Neuronal stem cell (in vitro differentiated cells): Measurements from ENCODE around the gene CPSF2.

Experiments
- DNase-seq: peaks from one replicate; pipeline ENCODE4 v3.0.0-alpha.2; 2013; ENCODE audit warnings: low spot score
- H2AFZ ChIP-seq: one replicate; pipeline ENCODE4 v1.6.1; 2013; ENCODE audit warnings: mild to moderate bottlenecking, low read length, inconsistent platforms
- H2AK5ac ChIP-seq: 2 replicates; pipeline ENCODE4 v1.6.1; 2013; ENCODE audit warnings: low read depth, mild to moderate bottlenecking, inconsistent platforms, low read length, moderate library complexity, mixed read lengths
- H2BK120ac ChIP-seq: 2 replicates; pipeline ENCODE4 v1.6.1; 2013; ENCODE audit warnings: low read depth, mild to moderate bottlenecking, inconsistent platforms, low read length, moderate library complexity, mixed read lengths
- H2BK12ac ChIP-seq: one replicate; pipeline ENCODE4 v1.6.1; 2013; ENCODE audit warnings: low read length, inconsistent platforms
- H2BK15ac ChIP-seq: 2 replicates; pipeline ENCODE4 v1.6.1; 2013; ENCODE audit warnings: mild to moderate bottlenecking, low read length, inconsistent platforms, mixed read lengths
- H2BK5ac ChIP-seq: one replicate; pipeline ENCODE4 v1.6.1; 2013; ENCODE audit warnings: inconsistent platforms, mild to moderate bottlenecking, low read length, moderate library complexity
- H3K14ac ChIP-seq: one replicate; pipeline ENCODE4 v1.6.1; 2013; ENCODE audit warnings: low read length, inconsistent platforms
- H3K18ac ChIP-seq: 2 replicates; pipeline ENCODE4 v1.6.1; 2013; ENCODE audit warnings: low read length, inconsistent platforms
- H3K23ac ChIP-seq: 2 replicates; pipeline ENCODE4 v1.6.1; 2013; ENCODE audit warnings: low read depth, mild to moderate bottlenecking, mixed read lengths, low read length, inconsistent platforms; ENCODE audit not compliant: poor library complexity
- H3K27ac ChIP-seq: replicated peaks from 3 replicates; pipeline ENCODE4 v1.5.1; 2013; ENCODE audit warnings: low read length, inconsistent platforms
- H3K27me3 ChIP-seq, 3 experiments: 2 replicates each; pipeline ENCODE4 v1.6.1; 2013; ENCODE audit warnings: low read length in 3 of 3, mild to moderate bottlenecking in 2 of 3, inconsistent platforms in 1 of 3, low read depth in 1 of 3, mixed read lengths in 1 of 3, moderate library complexity in 1 of 3; ENCODE audit not compliant: control insufficient read depth in 3 of 3, insufficient read depth in 3 of 3
- H3K36me3 ChIP-seq, 2 donors: replicated peaks in 1 of 2; 2 replicates each; pipeline ENCODE4 v1.6.1; 2013; ENCODE audit warnings: low read length in 2 of 2; ENCODE audit not compliant: control insufficient read depth in 2 of 2, insufficient read depth in 2 of 2
- H3K4ac ChIP-seq: 2 replicates; pipeline ENCODE4 v1.6.1; 2013; ENCODE audit warnings: inconsistent platforms, mild to moderate bottlenecking, low read length, moderate library complexity
- H3K4me1 ChIP-seq, 2 donors: 1 replicate in 1 of 2; 2 replicates in 1 of 2; pipeline ENCODE4 v1.6.1; 2013; ENCODE audit warnings: low read length in 2 of 2, low read depth in 1 of 2; ENCODE audit not compliant: control insufficient read depth in 2 of 2, insufficient read depth in 1 of 2
- H3K4me2 ChIP-seq: one replicate; pipeline ENCODE4 v1.6.1; 2013; ENCODE audit warnings: mild to moderate bottlenecking, low read length, inconsistent platforms; ENCODE audit not compliant: insufficient read depth, poor library complexity, severe bottlenecking
- H3K4me3 ChIP-seq, 2 donors: 2 replicates each; pipeline ENCODE4 v1.5.1; 2013; ENCODE audit warnings: low read length in 2 of 2, mild to moderate bottlenecking in 2 of 2, inconsistent platforms in 1 of 2, moderate library complexity in 1 of 2
- H3K79me1 ChIP-seq: one replicate; pipeline ENCODE4 v1.6.1; 2013; ENCODE audit warnings: low read depth, mild to moderate bottlenecking, inconsistent platforms, low read length, moderate library complexity
- H3K9ac ChIP-seq: one replicate; pipeline ENCODE4 v1.6.1; 2013; ENCODE audit warnings: mild to moderate bottlenecking, low read depth, low read length, inconsistent platforms; ENCODE audit not compliant: poor library complexity
- H3K9me3 ChIP-seq, 2 donors: replicated peaks in 1 of 2; 2 replicates each; pipeline versions ENCODE3 to v1.6.1; 2013; ENCODE audit warnings: low read length in 2 of 2, mild to moderate bottlenecking in 2 of 2, inconsistent platforms in 1 of 2, low read depth in 1 of 2, mixed read lengths in 1 of 2, moderate library complexity in 1 of 2; ENCODE audit not compliant: control insufficient read depth in 2 of 2, insufficient read depth in 1 of 2
- H4K8ac ChIP-seq: one replicate; pipeline ENCODE4 v1.6.1; 2013; ENCODE audit warnings: low read depth, mild to moderate bottlenecking, inconsistent platforms, low read length, moderate library complexity
- H4K91ac ChIP-seq: one replicate; pipeline ENCODE4 v1.6.1; 2013; ENCODE audit warnings: low read length, low read depth, mild to moderate bottlenecking, inconsistent platforms; ENCODE audit not compliant: poor library complexity
- WGBS, 2 donors: extraction: QIAGEN DNeasy Blood & Tissue Kit; methylation state at CpG; one replicate each; pipeline ENCODE4 v1.1.7; 2013; ENCODE audit warnings: missing lambda C conversion rate in 2 of 2, mixed read lengths in 1 of 2; ENCODE audit not compliant: insufficient read length in 2 of 2, insufficient replicate concordance in 1 of 2; ENCODE audit errors: extremely low coverage in 2 of 2; 5-methylcytosine and 5-hydroxymethylcytosine counted together

The CPSF2 gene

DNA sequence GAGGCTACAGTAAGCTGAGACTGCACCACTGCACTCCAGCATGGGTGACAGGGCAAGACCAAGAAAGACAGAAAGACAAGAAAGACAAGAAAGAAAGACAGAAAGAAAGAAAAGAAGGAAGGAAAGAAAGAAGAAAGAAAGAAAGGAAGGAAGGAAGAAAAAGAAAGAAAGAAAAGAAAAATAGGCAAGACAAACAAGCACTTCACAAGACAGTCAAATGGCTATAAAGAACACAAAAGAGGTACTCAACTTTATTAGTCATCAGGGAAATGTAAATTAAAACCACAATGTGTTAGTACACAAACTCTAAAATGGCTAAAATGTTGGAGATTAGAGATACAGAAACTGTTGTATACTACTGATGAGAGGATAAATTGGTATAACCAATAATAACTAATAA lies 22.0 kb upstream of the CPSF2 start:
- no peak overlapping the region for H2BK15ac ChIP-seq
- no peak overlapping the region for H2BK120ac ChIP-seq
- no peak overlapping the region for H2AFZ ChIP-seq
- H2AK5ac ChIP-seq, result no peak overlapping the region
- H4K91ac ChIP-seq, result no peak overlapping the region
- no peak overlapping the region for H3K4me3 ChIP-seq
- no peak overlapping the region for H2BK12ac ChIP-seq
- no peak overlapping the region for H4K8ac ChIP-seq
- no peak overlapping the region for H3K27ac ChIP-seq
- H3K4me2 ChIP-seq, result no peak overlapping the region
- H2BK5ac ChIP-seq, result no peak overlapping the region
- H3K18ac ChIP-seq, result no peak overlapping the region
- DNase-seq, result no peak
- no peaks in the 10 kb centered on the region for H3K27me3 ChIP-seq
- no peaks in the 10 kb centered on the region for H3K4me1 ChIP-seq
- H3K79me1 ChIP-seq, result peaks cover 8% of the 10 kb centered on the region
- no peak overlapping the region for H3K14ac ChIP-seq
- no peak overlapping the region for H3K23ac ChIP-seq
- H3K4ac ChIP-seq, result no peak overlapping the region
- H3K36me3 ChIP-seq, result peaks cover 0 to 19% of the 10 kb centered on the region in 2 donors
- H3K9ac ChIP-seq, result no peak overlapping the region
- H3K9me3 ChIP-seq, result no peaks in the 10 kb centered on the region

DNA sequence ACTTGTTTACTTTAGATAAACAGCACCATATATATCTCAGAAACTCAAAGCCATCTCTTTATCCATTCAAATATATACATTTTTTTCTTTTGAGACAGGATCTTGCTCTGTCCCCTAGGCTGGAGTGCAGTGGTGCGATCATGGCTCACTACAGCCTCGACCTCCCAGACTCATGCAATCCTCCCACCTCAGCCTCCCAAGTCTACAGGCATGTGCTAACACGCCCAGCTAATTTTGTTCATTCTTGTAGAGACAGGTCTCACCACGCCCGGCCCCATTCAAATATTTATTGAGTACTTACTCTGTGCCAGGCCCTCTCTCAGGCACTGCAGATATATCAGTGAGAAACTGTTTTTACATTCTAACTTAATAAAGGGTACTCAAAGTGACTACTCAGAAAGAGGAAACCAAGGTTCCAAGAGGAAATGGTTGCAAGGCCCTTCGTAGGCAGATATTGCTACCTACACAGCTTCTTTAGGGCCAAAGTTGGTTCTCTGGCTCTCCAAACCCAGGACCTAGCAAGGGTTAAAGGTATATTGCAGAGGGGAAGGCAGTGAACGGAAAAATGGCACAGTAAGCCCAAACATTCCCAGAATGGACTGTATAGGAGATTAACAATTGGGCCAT lies 18.3 kb upstream of the CPSF2 start:
- H2BK15ac ChIP-seq, result no peak overlapping the region
- no peak overlapping the region for H2BK5ac ChIP-seq
- H3K27ac ChIP-seq, result no peak overlapping the region
- peaks cover 13% of the 10 kb centered on the region for H3K79me1 ChIP-seq
- peaks cover 3 to 5% of the 10 kb centered on the region in 2 donors for H3K4me1 ChIP-seq
- no peak overlapping the region for H2BK12ac ChIP-seq
- no peak overlapping the region for H3K4ac ChIP-seq
- no peak for DNase-seq
- H3K14ac ChIP-seq, result no peak overlapping the region
- H2AK5ac ChIP-seq, result no peak overlapping the region
- H3K4me2 ChIP-seq, result no peak overlapping the region
- no peak overlapping the region for H3K4me3 ChIP-seq
- WGBS, 2 donors, result no CpG with 5 or more reads among the region's 7 CpGs
- no peak overlapping the region for H3K23ac ChIP-seq
- H2BK120ac ChIP-seq, result no peak overlapping the region
- H3K9me3 ChIP-seq, result no peaks in the 10 kb centered on the region
- H3K36me3 ChIP-seq, result no peaks in the 10 kb centered on the region
- no peak overlapping the region for H4K91ac ChIP-seq
- H3K9ac ChIP-seq, result no peak overlapping the region
- H3K27me3 ChIP-seq, result no peaks in the 10 kb centered on the region
- no peak overlapping the region for H4K8ac ChIP-seq
- no peak overlapping the region for H3K18ac ChIP-seq
- no peak overlapping the region for H2AFZ ChIP-seq

DNA sequence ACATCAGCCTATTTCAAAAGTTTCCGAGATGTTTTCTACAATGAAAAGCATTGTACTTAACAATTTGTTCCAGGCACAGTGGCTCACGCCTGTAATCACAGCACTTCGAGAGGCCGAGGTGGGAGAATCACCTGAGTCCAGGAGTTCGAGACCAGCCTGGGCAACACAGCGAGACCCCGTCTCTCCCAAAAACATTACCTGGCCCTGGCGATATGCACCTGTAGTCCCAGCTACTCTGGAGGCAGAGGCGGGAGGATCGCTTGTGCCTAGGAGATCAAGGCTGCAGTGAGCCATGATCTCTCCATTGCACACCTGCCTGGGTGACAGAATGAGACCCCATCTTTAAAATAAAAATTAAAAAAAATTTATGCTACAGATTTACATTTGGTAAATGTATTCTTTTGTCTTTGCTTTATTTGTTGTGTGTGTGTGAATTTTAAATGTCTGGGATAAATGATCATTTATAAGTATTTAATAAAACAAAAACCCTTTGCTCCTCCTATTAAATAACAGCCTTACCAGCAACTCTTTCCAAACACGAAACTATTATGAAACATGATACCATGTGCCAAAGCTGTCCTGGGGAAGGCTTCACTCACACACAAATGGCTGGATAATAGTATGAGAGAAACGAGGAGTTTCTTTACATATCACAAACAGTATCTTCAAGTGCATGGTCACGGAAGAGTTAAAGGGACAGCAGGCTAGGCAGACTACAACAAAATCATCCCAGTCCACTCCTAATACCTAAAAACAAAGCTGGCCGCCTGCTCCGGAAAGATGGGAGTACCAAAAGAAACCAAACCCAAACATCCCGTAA lies 16.5 kb upstream of the CPSF2 start:
- H3K27ac ChIP-seq, result no peak overlapping the region
- no peaks in the 10 kb centered on the region for H3K36me3 ChIP-seq
- peak overlapping the region; percentile 98 for H2AFZ ChIP-seq
- H3K18ac ChIP-seq, result no peak overlapping the region
- no peak overlapping the region for H2BK15ac ChIP-seq
- peaks cover 9% of the 10 kb centered on the region for H3K79me1 ChIP-seq
- H3K23ac ChIP-seq, result no peak overlapping the region
- H4K91ac ChIP-seq, result no peak overlapping the region
- peak overlapping the region; percentile 81 for H3K4me2 ChIP-seq
- H3K27me3 ChIP-seq, result no peaks in the 10 kb centered on the region
- no peak overlapping the region for H2BK12ac ChIP-seq
- no peak overlapping the region for H2BK5ac ChIP-seq
- no peak overlapping the region for H2BK120ac ChIP-seq
- H3K4me3 ChIP-seq, result peak overlapping the region; percentile 73 to 100
- no peaks in the 10 kb centered on the region for H3K9me3 ChIP-seq
- no peak overlapping the region for H3K9ac ChIP-seq
- H3K4ac ChIP-seq, result no peak overlapping the region
- H2AK5ac ChIP-seq, result no peak overlapping the region
- WGBS, 2 donors, result no CpG with 5 or more reads among the region's 16 CpGs
- H3K4me1 ChIP-seq, result peaks cover 3 to 9% of the 10 kb centered on the region in 2 donors
- H3K14ac ChIP-seq, result no peak overlapping the region
- no peak for DNase-seq
- H4K8ac ChIP-seq, result no peak overlapping the region

GRCh38 chr14:92105893-92106142 lies 16.0 kb upstream of the CPSF2 start:
- H4K8ac ChIP-seq, result no peak overlapping the region
- no peaks in the 10 kb centered on the region for H3K9me3 ChIP-seq
- peaks cover 9% of the 10 kb centered on the region for H3K79me1 ChIP-seq
- no peak overlapping the region for H2BK12ac ChIP-seq
- peak overlapping the region; percentile 98 for H2AFZ ChIP-seq
- H3K4ac ChIP-seq, result no peak overlapping the region
- peak overlapping the region; percentile 61 for H2BK120ac ChIP-seq
- no peak overlapping the region for H2AK5ac ChIP-seq
- H3K18ac ChIP-seq, result no peak overlapping the region
- peak overlapping the region; percentile 92 for H3K9ac ChIP-seq
- peak overlapping the region; percentile 81 for H3K4me2 ChIP-seq
- DNase-seq, result peak; percentile 15
- H2BK5ac ChIP-seq, result peak overlapping the region; percentile 82
- H3K14ac ChIP-seq, result no peak overlapping the region
- no peak overlapping the region for H3K23ac ChIP-seq
- H4K91ac ChIP-seq, result no peak overlapping the region
- H3K27me3 ChIP-seq, result no peaks in the 10 kb centered on the region
- peak overlapping the region; percentile 50 for H3K27ac ChIP-seq
- no peaks in the 10 kb centered on the region for H3K36me3 ChIP-seq
- no CpG with 5 or more reads among the region's 10 CpGs for WGBS, 2 donors
- H3K4me3 ChIP-seq, result peak overlapping the region; percentile 73 to 100
- no peak overlapping the region for H2BK15ac ChIP-seq
- peaks cover 3 to 9% of the 10 kb centered on the region in 2 donors for H3K4me1 ChIP-seq
